Measurements from ENCODE around the gene NFE2. TPM values are rescaled to one million over a fixed set of nuclear protein-coding genes. Genes with fewer than 3 reads are reported as not detected.
A peak's percentile ranks its signal among the peaks of the same experiment; 100 is the strongest.
"Not testable (repeated sequence)": the region's sequence is repeated elsewhere in the genome, so short reads cannot be mapped to it uniquely, and the experiment has no call there.

Gene NFE2
- total RNA-seq, 1 experiment from 2014 or later: 0.69 TPM

- no peak for DNase-seq (ENCODE audit: extremely low read depth, low read depth)
Observed at GRCh38 chr12:54285150-54286041, 15.4 kb downstream of the NFE2 start.

GRCh38 chr12:54284070-54284780, 16.6 kb downstream of the NFE2 start:
- not testable (repeated sequence) for DNase-seq (ENCODE audit: extremely low read depth, low read depth)

- DNase-seq (ENCODE audit: extremely low read depth, low read depth): no peak
Observed at GRCh38 chr12:54282949-54283593, 17.7 kb downstream of the NFE2 start.

GRCh38 chr12:54281694-54282093, 19.1 kb downstream of the NFE2 start:
- DNase-seq (ENCODE audit: extremely low read depth, low read depth): not testable (repeated sequence)

GRCh38 chr12:54281261-54281638, 19.6 kb downstream of the NFE2 start:
- not testable (repeated sequence) for DNase-seq (ENCODE audit: extremely low read depth, low read depth)

GRCh38 chr12:54280468-54281260, 20.2 kb downstream of the NFE2 start, which contains the start of gene HNRNPA1:
Gene HNRNPA1 (plus strand): TSS chr12:54280726. CDS start chr12:54280808, 82 bp downstream.
- DNase-seq (ENCODE audit: extremely low read depth, low read depth): peak; percentile 100

GRCh38 chr12:54279632-54280467, 21.0 kb downstream of the NFE2 start, which contains the start of gene CBX5:
Gene CBX5 (minus strand): TSS chr12:54280122. CDS start chr12:54257650, 22,472 bp downstream.
- DNase-seq (ENCODE audit: extremely low read depth, low read depth): peak; percentile 100

- DNase-seq (ENCODE audit: extremely low read depth, low read depth): no peak
Observed at GRCh38 chr12:54279227-54279631, 21.6 kb downstream of the NFE2 start.

- no peak for DNase-seq (ENCODE audit: extremely low read depth, low read depth)
Observed at GRCh38 chr12:54277823-54278276, 23.0 kb downstream of the NFE2 start.

- no peak for DNase-seq (ENCODE audit: extremely low read depth, low read depth)
Observed at GRCh38 chr12:54276368-54276767, 24.4 kb downstream of the NFE2 start.

GRCh38 chr12:54273981-54274380, 26.8 kb downstream of the NFE2 start:
- DNase-seq (ENCODE audit: extremely low read depth, low read depth): no peak

- DNase-seq (ENCODE audit: extremely low read depth, low read depth): no peak
Observed at GRCh38 chr12:54272214-54272613, 28.6 kb downstream of the NFE2 start.

GRCh38 chr12:54270345-54270744, 30.5 kb downstream of the NFE2 start:
- no peak for DNase-seq (ENCODE audit: extremely low read depth, low read depth)

- DNase-seq (ENCODE audit: extremely low read depth, low read depth): peak; percentile 38
Observed at GRCh38 chr12:54266852-54267251, 34.0 kb downstream of the NFE2 start.

- DNase-seq (ENCODE audit: extremely low read depth, low read depth): no peak
Observed at GRCh38 chr12:54265364-54265812, 35.4 kb downstream of the NFE2 start.

- no peak for DNase-seq (ENCODE audit: extremely low read depth, low read depth)
Observed at GRCh38 chr12:54262403-54262925, 38.4 kb downstream of the NFE2 start.

- no peak for DNase-seq (ENCODE audit: extremely low read depth, low read depth)
Observed at GRCh38 chr12:54261815-54262402, 38.9 kb downstream of the NFE2 start.

- DNase-seq (ENCODE audit: extremely low read depth, low read depth): peak; percentile 61
Observed at GRCh38 chr12:54259194-54260011, 41.4 kb downstream of the NFE2 start.
